ENCODE data around the gene LASP1NB. TPM values are rescaled to one million over a fixed set of nuclear protein-coding genes. Genes with fewer than 3 reads are reported as not detected.
"Not testable (repeated sequence)": the region's sequence is repeated elsewhere in the genome, so short reads cannot be mapped to it uniquely, and the experiment has no call there.

Gene LASP1NB

DNA sequence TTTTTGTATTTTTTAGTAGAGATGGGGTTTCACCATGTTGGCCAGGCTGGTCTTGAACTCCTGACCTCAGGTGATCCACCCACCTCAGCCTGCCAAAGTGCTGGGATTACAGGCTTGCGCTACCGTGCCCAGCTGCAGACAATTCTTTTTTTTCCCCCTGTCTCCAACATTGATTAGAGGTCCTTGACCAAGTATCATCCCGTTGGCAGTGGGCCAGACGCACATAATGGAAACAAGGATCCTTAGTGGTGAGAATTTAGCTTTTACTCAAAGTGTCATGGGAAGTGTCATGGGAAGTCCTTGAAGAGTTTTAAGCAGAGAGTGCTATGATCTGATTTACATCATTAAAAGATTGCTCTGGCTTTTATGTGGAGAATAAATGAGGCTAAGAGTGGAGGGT lies 43.9 kb downstream of the LASP1NB start:
- no peak overlapping the region for H3K4me3 ChIP-seq (ENCODE audit: low read depth, low read length)
- no peak for DNase-seq (ENCODE audit: low read depth)
- TF ChIP-seq, protein P1, sequence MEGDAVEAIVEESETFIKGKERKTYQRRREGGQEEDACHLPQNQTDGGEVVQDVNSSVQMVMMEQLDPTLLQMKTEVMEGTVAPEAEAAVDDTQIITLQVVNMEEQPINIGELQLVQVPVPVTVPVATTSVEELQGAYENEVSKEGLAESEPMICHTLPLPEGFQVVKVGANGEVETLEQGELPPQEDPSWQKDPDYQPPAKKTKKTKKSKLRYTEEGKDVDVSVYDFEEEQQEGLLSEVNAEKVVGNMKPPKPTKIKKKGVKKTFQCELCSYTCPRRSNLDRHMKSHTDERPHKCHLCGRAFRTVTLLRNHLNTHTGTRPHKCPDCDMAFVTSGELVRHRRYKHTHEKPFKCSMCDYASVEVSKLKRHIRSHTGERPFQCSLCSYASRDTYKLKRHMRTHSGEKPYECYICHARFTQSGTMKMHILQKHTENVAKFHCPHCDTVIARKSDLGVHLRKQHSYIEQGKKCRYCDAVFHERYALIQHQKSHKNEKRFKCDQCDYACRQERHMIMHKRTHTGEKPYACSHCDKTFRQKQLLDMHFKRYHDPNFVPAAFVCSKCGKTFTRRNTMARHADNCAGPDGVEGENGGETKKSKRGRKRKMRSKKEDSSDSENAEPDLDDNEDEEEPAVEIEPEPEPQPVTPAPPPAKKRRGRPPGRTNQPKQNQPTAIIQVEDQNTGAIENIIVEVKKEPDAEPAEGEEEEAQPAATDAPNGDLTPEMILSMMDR (IDR thresholded peaks at IDR 0.05; ENCODE audit: insufficient read depth, low read depth, low read length) = no peak
- no peaks in the 10 kb centered on the region for H3K27me3 ChIP-seq (ENCODE audit: control insufficient read depth, insufficient read depth, low read length)
- CTCF ChIA-PET = no interaction called here
- H3K36me3 ChIP-seq (ENCODE audit: control insufficient read depth, insufficient read depth, low read length) = no peaks in the 10 kb centered on the region
- POLR2A ChIA-PET = no interaction called here

DNA sequence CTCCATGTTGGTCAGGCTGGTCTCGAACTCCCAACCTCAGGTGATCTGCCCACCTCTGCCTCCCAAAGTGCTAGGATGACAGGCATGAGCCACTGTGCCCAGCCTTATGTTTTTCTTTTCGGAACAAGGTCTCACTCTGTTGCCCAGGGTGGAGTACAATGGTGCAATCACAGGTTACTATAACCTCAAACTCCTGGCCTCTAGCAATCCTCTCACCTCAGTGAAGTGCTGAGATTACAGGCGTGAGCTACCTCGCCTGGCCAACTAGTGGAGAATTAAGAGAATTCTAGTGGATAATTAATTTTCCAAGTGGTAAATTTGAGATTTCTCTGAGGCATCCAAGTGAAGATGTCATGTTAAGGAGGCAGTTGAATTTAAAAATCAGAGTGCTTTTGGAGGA lies 44.7 kb downstream of the LASP1NB start:
- ChIA-PET CTCF (no interaction called here), POLR2A (no interaction called here)
- H3K36me3 ChIP-seq (ENCODE audit: control insufficient read depth, insufficient read depth, low read length) = no peaks in the 10 kb centered on the region
- no peaks in the 10 kb centered on the region for H3K27me3 ChIP-seq (ENCODE audit: control insufficient read depth, insufficient read depth, low read length)
- DNase-seq (ENCODE audit: low read depth) = no peak
- TF ChIP-seq, protein P1 (IDR thresholded peaks at IDR 0.05; ENCODE audit: insufficient read depth, low read depth, low read length) = no peak
- no peak overlapping the region for H3K4me3 ChIP-seq (ENCODE audit: low read depth, low read length)

DNA sequence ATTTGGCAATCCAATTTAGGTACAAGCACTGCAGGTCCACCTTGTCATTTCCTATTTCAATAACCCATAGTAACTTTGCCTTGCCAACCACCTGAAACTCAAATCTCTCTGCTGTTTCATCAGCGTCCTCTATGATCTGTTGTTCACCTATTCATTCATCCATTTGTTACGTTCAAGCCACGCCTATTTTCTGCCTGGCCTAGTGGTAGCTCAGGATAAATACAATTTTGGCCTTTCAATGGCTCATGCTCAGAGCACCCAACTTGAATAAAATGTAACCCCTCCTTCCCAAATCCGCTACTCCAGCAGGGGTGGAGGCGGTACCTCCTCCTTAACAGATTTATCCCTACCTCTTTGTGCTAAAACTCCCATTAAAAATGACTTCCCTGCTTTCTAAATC lies 45.4 kb downstream of the LASP1NB start:
- TF ChIP-seq, protein P1 (IDR thresholded peaks at IDR 0.05; ENCODE audit: insufficient read depth, low read depth, low read length) = no peak
- CTCF ChIA-PET = no interaction called here
- POLR2A ChIA-PET = no interaction called here

DNA sequence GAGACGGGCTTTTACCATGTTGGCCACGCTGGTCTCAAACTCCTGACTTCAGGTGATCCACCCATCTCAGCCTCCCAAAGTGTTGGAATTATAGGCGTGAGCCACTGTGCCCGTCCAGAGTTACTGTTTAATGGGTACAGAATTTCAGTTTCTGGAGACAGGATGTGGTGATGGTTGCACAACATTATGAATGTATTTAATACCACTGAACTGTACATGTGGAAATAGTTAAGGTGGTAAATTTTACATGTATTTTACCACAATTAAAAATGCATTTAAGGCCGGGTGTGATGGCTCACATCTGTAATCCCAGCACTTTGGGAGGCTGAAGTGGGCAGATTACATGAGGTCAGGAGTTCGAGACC lies 50.8 kb downstream of the LASP1NB start:
- H3K27me3 ChIP-seq (ENCODE audit: control insufficient read depth, insufficient read depth, low read length); H3K4me3 ChIP-seq (ENCODE audit: low read depth, low read length); DNase-seq (ENCODE audit: low read depth); POLR2A ChIA-PET; H3K36me3 ChIP-seq (ENCODE audit: control insufficient read depth, insufficient read depth, low read length): not testable (repeated sequence)
- CTCF ChIA-PET = interaction anchor here (1.3 to 2.2 kb wide), 2 partner anchors 176 to 177 kb away, joined by 3 to 9 read pairs; no protein-coding TSS in a partner anchor

More for the DNA sequence above, 45.4 kb downstream of the LASP1NB start:
- H3K4me3 ChIP-seq (ENCODE audit: low read depth, low read length) = no peak overlapping the region
- H3K36me3 ChIP-seq (ENCODE audit: control insufficient read depth, insufficient read depth, low read length) = no peaks in the 10 kb centered on the region
- no peak for DNase-seq (ENCODE audit: low read depth)
- no peaks in the 10 kb centered on the region for H3K27me3 ChIP-seq (ENCODE audit: control insufficient read depth, insufficient read depth, low read length)

DNA sequence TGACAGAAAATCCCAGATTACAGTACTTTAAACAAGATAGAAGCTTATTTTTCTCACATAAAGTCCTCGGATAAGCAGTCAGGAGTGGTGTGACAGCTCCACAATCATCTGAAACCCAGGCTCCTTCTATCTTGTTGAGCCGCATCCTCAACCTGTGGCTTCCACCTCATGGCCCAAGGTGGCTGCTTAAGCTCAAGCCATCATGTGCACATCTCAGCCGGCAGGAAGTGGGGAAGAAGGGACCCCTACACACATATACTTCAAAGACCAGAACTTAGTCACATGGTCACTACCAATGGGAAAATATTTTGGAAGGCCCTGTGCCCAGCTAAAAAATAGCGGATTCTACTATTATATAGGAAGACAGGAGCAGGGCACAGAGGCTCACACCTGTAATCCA lies 52.8 kb downstream of the LASP1NB start:
- H3K4me3 ChIP-seq (ENCODE audit: low read depth, low read length) = no peak overlapping the region
- no peaks in the 10 kb centered on the region for H3K27me3 ChIP-seq (ENCODE audit: control insufficient read depth, insufficient read depth, low read length)
- ChIA-PET CTCF (interaction anchor here (0.8 to 11.0 kb wide), 2 partner anchors 171 to 187 kb away, joined by 3 to 234 read pairs; partner anchors contain the start of gene PLXDC1), POLR2A (no interaction called here)
- no peaks in the 10 kb centered on the region for H3K36me3 ChIP-seq (ENCODE audit: control insufficient read depth, insufficient read depth, low read length)
- TF ChIP-seq, protein P1 (IDR thresholded peaks at IDR 0.05; ENCODE audit: insufficient read depth, low read depth, low read length) = no peak
- DNase-seq (ENCODE audit: low read depth) = no peak

Small RNAs within 50 kb of the gene (small RNA-seq; reads per million reads assigned to genes)
- gene MIR6779 (ENCODE audit: insufficient read length, low read depth, low replicate concordance) = not detected

Other genes with a start within 250 kb of the LASP1NB start
- 21.4 and 32.1 TPM in 2 replicates for gene MLLT6, start 220.3 kb upstream of the LASP1NB start, polyA plus RNA-seq (2011; rRNA removed)
- gene CISD3, start 195.3 kb upstream of the LASP1NB start, polyA plus RNA-seq (2011; rRNA removed) = 15.1 and 17.1 TPM in 2 replicates
- 16.6 and 27.6 TPM in 2 replicates for gene PCGF2, start 177.3 kb upstream of the LASP1NB start, polyA plus RNA-seq (2011; rRNA removed)
- 293 and 337 TPM in 2 replicates for gene PSMB3, start 172.9 kb upstream of the LASP1NB start, polyA plus RNA-seq (2011; rRNA removed)
- 37.2 and 41.6 TPM in 2 replicates for gene PIP4K2B, start 126.1 kb upstream of the LASP1NB start, polyA plus RNA-seq (2011; rRNA removed)
- gene CWC25, start 100.3 kb upstream of the LASP1NB start, polyA plus RNA-seq (2011; rRNA removed) = 14.1 and 14.5 TPM in 2 replicates
- gene RPL23, start 71.9 kb upstream of the LASP1NB start, polyA plus RNA-seq (2011; rRNA removed) = 1,440 and 2,342 TPM in 2 replicates
- 254 and 321 TPM in 2 replicates for gene LASP1, start 55.6 kb upstream of the LASP1NB start, polyA plus RNA-seq (2011; rRNA removed)
- not detected in 2 replicates for gene FBXO47, start 41.8 kb downstream of the LASP1NB start, polyA plus RNA-seq (2011; rRNA removed)
- 1.8 and 5.0 TPM in 2 replicates for gene PLXDC1, start 226.0 kb downstream of the LASP1NB start, polyA plus RNA-seq (2011; rRNA removed)
- gene ARL5C, start 240.5 kb downstream of the LASP1NB start, polyA plus RNA-seq (2011; rRNA removed) = not detected in 2 replicates